ENCODE data around the gene POLR2E. TPM values are rescaled to one million over a fixed set of nuclear protein-coding genes. Genes with fewer than 3 reads are reported as not detected.

Gene POLR2E
- total RNA-seq, 1 donor: 48.9 TPM

GRCh38 chr19:1038978-1039645 is 56.1 kb downstream of the POLR2E start:
- H3K4me3 ChIP-seq (ENCODE audit: low read length): peak overlapping the region; percentile 89
- H3K9me3 ChIP-seq (ENCODE audit: low read depth, low read length): no peaks in the 10 kb centered on the region
- H3K4me1 ChIP-seq (ENCODE audit: insufficient read depth, low read length): peaks cover 63% of the 10 kb centered on the region
- H3K27me3 ChIP-seq (ENCODE audit: insufficient read depth, low read length): no peaks in the 10 kb centered on the region

GRCh38 chr19:1037621-1038064 is 57.5 kb downstream of the POLR2E start:
- H3K4me1 ChIP-seq (ENCODE audit: insufficient read depth, low read length): peaks cover 63% of the 10 kb centered on the region
- no peaks in the 10 kb centered on the region for H3K27me3 ChIP-seq (ENCODE audit: insufficient read depth, low read length)
- H3K4me3 ChIP-seq (ENCODE audit: low read length): peak overlapping the region; percentile 23
- H3K9me3 ChIP-seq (ENCODE audit: low read depth, low read length): no peaks in the 10 kb centered on the region

Other genes with a start within 250 kb of the POLR2E start
- 0.63 TPM for gene ELANE, start 243.1 kb downstream of the POLR2E start, total RNA-seq
- gene CFD, start 235.7 kb downstream of the POLR2E start, total RNA-seq: 148 TPM
- 15.2 TPM for gene MED16, start 202.2 kb downstream of the POLR2E start, total RNA-seq
- not detected for gene RNU6-9, start 201.9 kb downstream of the POLR2E start, total RNA-seq
- gene R3HDM4, start 182.2 kb downstream of the POLR2E start, total RNA-seq: 134 TPM
- gene KISS1R, start 178.0 kb downstream of the POLR2E start, total RNA-seq: 0.10 TPM
- 8.0 TPM for gene ARID3A, start 169.3 kb downstream of the POLR2E start, total RNA-seq
- 15.1 TPM for gene WDR18, start 111.0 kb downstream of the POLR2E start, total RNA-seq
- gene GRIN3B, start 95.0 kb downstream of the POLR2E start, total RNA-seq: 0.21 TPM
- gene TMEM259, start 74.3 kb downstream of the POLR2E start, total RNA-seq: 83.0 TPM
- gene RNU6-2, start 73.9 kb downstream of the POLR2E start, total RNA-seq: not detected
- gene CNN2, start 68.8 kb downstream of the POLR2E start, total RNA-seq: 152 TPM
- 28.2 TPM for gene ABCA7, start 55.3 kb downstream of the POLR2E start, total RNA-seq
- gene ARHGAP45, start 28.2 kb downstream of the POLR2E start, total RNA-seq: 261 TPM
- 162 TPM for gene GPX4, start 8.6 kb upstream of the POLR2E start, total RNA-seq
- gene SBNO2, start 78.9 kb upstream of the POLR2E start, total RNA-seq: 53.8 TPM
- gene STK11, start 110.4 kb upstream of the POLR2E start, total RNA-seq: 36.7 TPM
- not detected for gene CBARP, start 142.6 kb upstream of the POLR2E start, total RNA-seq
- 10.4 TPM for gene ATP5F1D, start 146.4 kb upstream of the POLR2E start, total RNA-seq
- gene MIDN, start 153.2 kb upstream of the POLR2E start, total RNA-seq: 67.0 TPM
- gene CIRBP, start 174.0 kb upstream of the POLR2E start, total RNA-seq: 455 TPM
- gene FAM174C, start 180.2 kb upstream of the POLR2E start, total RNA-seq: 16.3 TPM
- gene EFNA2, start 190.5 kb upstream of the POLR2E start, total RNA-seq: not detected

All from mononuclear cell (primary cell).